K562 (cell line): ENCODE measurements around the gene BGLAP. TPM values are rescaled to one million over a fixed set of nuclear protein-coding genes. Genes with fewer than 3 reads are reported as not detected.

ENCODE experiments used
- BHLHE40 ChIP-seq: IDR thresholded peaks from 2 replicates; pipeline ENCODE4 v1.6.1; 2011; ENCODE audit warnings: low read length, improper control_type of control experiment
- BRCA1 ChIP-seq, 2 experiments: fragments of 450-650 bp in 1 of 2; sonication (generic) in 1 of 2; formaldehyde crosslinking in 1 of 2; IDR thresholded peaks; 2 replicates each; pipeline versions ENCODE4 v1.5.0 to v1.6.1; 2017 to 2020; ENCODE audit warnings: mild to moderate bottlenecking in 1 of 2, missing genetic modification reagents in 1 of 2
- CBX5 ChIP-seq: IDR thresholded peaks from 2 replicates; pipeline ENCODE4 v1.6.1; 2014; ENCODE audit warnings: low read depth, borderline replicate concordance
- ELF4 ChIP-seq: fragments of 450-650 bp; formaldehyde crosslinking; IDR thresholded peaks from 2 replicates; pipeline ENCODE4 v1.4.0; 2022; ENCODE audit warnings: missing genetic modification characterization
- HBP1 ChIP-seq: fragments of 450-650 bp; formaldehyde crosslinking; IDR thresholded peaks from 2 replicates; pipeline ENCODE4 v1.4.0; 2022; ENCODE audit warnings: missing genetic modification characterization
- KAT7 ChIP-seq: sonication (generic); formaldehyde crosslinking; IDR thresholded peaks from 2 replicates; pipeline ENCODE4 v1.8.0; 2022; ENCODE audit warnings: missing genetic modification reagents, mild to moderate bottlenecking, borderline replicate concordance
- MAFG ChIP-seq: fragments of 450-650 bp; conservative IDR thresholded peaks from 2 replicates; pipeline ENCODE4 v1.6.1; 2016; ENCODE audit warnings: missing genetic modification characterization, missing compliant biosample characterization
- NFE2 ChIP-seq: IDR thresholded peaks from 2 replicates; pipeline ENCODE4 v1.6.1; 2014; ENCODE audit warnings: antibody characterized with exemption, low read depth
- NFE2L1 ChIP-seq: fragments of 450-650 bp; IDR thresholded peaks from 2 replicates; pipeline ENCODE4 v1.6.1; 2016; ENCODE audit warnings: missing genetic modification characterization, low read depth, mild to moderate bottlenecking, missing compliant biosample characterization, moderate library complexity, borderline replicate concordance
- NRF1 ChIP-seq, 2 experiments: fragments of 450-650 bp; IDR thresholded peaks in 1 of 2; conservative IDR thresholded peaks in 1 of 2; 2 replicates each; pipeline ENCODE4 v1.6.1; 2014; ENCODE audit warnings: mild to moderate bottlenecking in 2 of 2
- POLR2B ChIP-seq: fragments of 450-650 bp; IDR thresholded peaks from 2 replicates; pipeline ENCODE4 v1.6.1; 2018; ENCODE audit warnings: low read depth; ENCODE audit not compliant: partially characterized antibody
- PRMT5 ChIP-seq: sonication (generic); formaldehyde crosslinking; IDR thresholded peaks from 2 replicates; pipeline ENCODE4 v1.5.0; 2020; ENCODE audit warnings: missing genetic modification reagents
- RBBP5 ChIP-seq: fragments of 200-600 bp; sonication (generic); IDR thresholded peaks from 2 replicates; pipeline ENCODE4 v1.6.1; 2012; ENCODE audit warnings: borderline replicate concordance, mild to moderate bottlenecking, low read length, control low read depth, inconsistent platforms; ENCODE audit not compliant: insufficient read depth, poor library complexity, severe bottlenecking
- SPI1 ChIP-seq: IDR thresholded peaks from 2 replicates; pipeline ENCODE4 v1.6.1; 2011; ENCODE audit warnings: low read depth, low read length, control low read depth, borderline replicate concordance
- STAG1 ChIP-seq: sonication (generic); formaldehyde crosslinking; IDR thresholded peaks from 2 replicates; pipeline ENCODE4 v1.5.0; 2020; ENCODE audit warnings: missing genetic modification reagents, borderline replicate concordance
- ZHX1 ChIP-seq: fragments of 150-350 bp; conservative IDR thresholded peaks from 2 replicates; pipeline ENCODE4 v1.6.1; 2014; ENCODE audit warnings: low read length
- ZNF311 ChIP-seq: fragments of 250-450 bp; sonication (Bioruptor Pico); IDR thresholded peaks from 2 replicates; pipeline ENCODE4 v1.4.0; 2020; ENCODE audit warnings: mild to moderate bottlenecking, moderate library complexity
- ZNF778 ChIP-seq: fragments of 450-650 bp; formaldehyde crosslinking; IDR thresholded peaks from 2 replicates; pipeline ENCODE4 v1.4.0; 2020; ENCODE audit warnings: mild to moderate bottlenecking, moderate library complexity
- polyA plus RNA-seq, 8 experiments: library from polyadenylated mRNA; depleted of rRNA in 4 of 8; stranded (reverse) in 5 of 8; unstranded in 3 of 8; fragments of >200 nt; fragmentation: Nextera tagmentation in 2 of 8; fragmentation: Illumina TruSeq in 1 of 8; extraction: Ambion mirVana in 2 of 8; extraction: Trizol in 1 of 8; gene quantifications; 2 replicates each; pipeline versions ENCODE4 v1.2.1 to v1.2.3, GENCODE V29; 2011 to 2014; ENCODE audit warnings: inconsistent platforms in 1 of 8, missing spikeins in 1 of 8
- total RNA-seq, 7 experiments: library from RNA; depleted of rRNA in 6 of 7; stranded (reverse); fragments of >200 nt in 6 of 7; fragmentation: Illumina TruSeq in 2 of 7; extraction: Trizol in 2 of 7; gene quantifications; 2 replicates each; pipeline versions ENCODE4 v1.2.1 to v1.2.3, GENCODE V29; 2011 to 2021; ENCODE audit warnings: low replicate concordance in 1 of 7

BGLAP gene
- total and polyA plus RNA-seq, 9 of the 15 experiments (the other 6 are each of a cell fraction or from before 2014, with no cell fraction given), result 0.15 to 1.4 (median 0.28) TPM; not detected in 3

GRCh38 chr1:156282479-156283222 is 40.7 kb downstream of the BGLAP start, which contains the start of gene SMG5 (continued):
- peak; percentile 11; the same call in 1 of the 2 replicates for TF ChIP-seq BHLHE40
- TF ChIP-seq PRMT5 (CRISPR knock-in tag), result no peak
- TF ChIP-seq MAFG, result no peak
- TF ChIP-seq ZNF311 (CRISPR knock-in tag), result no peak
- peak; percentile 97 for TF ChIP-seq POLR2B
- TF ChIP-seq NFE2, result no peak
- no peak for TF ChIP-seq ZNF778 (CRISPR knock-in tag)
- no peak for TF ChIP-seq CBX5
- peak; percentile 99 for TF ChIP-seq ZHX1
- no peak for TF ChIP-seq NFE2L1 (tag)
- peak; percentile 10 to 62; a peak in 3 of 4 replicates for TF ChIP-seq NRF1 (conservative IDR thresholded peaks at IDR 0.05 in 1 of 2, IDR thresholded peaks at IDR 0.05 in 1 of 2)
- peak; percentile 98 for TF ChIP-seq KAT7 (CRISPR knock-in tag)
- TF ChIP-seq SPI1, result 0 out of 2 replicates have a peak, but pooled peaks have one; percentile 4
- no peak for TF ChIP-seq HBP1 (CRISPR knock-in tag)
- TF ChIP-seq STAG1, result no peak
- no peak for TF ChIP-seq BRCA1 (IDR thresholded peaks at IDR 0.05)
- no peak for TF ChIP-seq BRCA1 (CRISPR knock-in tag; IDR thresholded peaks at IDR 0.05)
- TF ChIP-seq ELF4, result 0 out of 2 replicates have a peak, but pooled peaks have one; percentile 52
- peak; percentile 89 for TF ChIP-seq RBBP5
